GM23338 (cell line): ENCODE data around the gene ABR. TPM values are rescaled to one million over a fixed set of nuclear protein-coding genes. Genes with fewer than 3 reads are reported as not detected.

ENCODE experiments used
- ATAC-seq: fragments of 200-7000 bp; cut with Tn5 transposase; 3 replicates; pipeline ENCODE4 v1.9.1; 2020
- DNase-seq: peaks from one replicate; pipeline ENCODE4 v3.0.0-alpha.2; 2015; ENCODE audit warnings: low spot score
- H2AFZ ChIP-seq: fragments of 200-600 bp; sonication (generic); 2 replicates; pipeline ENCODE4 v1.8.0; 2016; ENCODE audit warnings: antibody characterized with exemption, mild to moderate bottlenecking, moderate library complexity
- H3F3A ChIP-seq: fragments of 200-600 bp; sonication (generic); replicated peaks from 2 replicates; pipeline ENCODE4 v1.8.0; 2017; ENCODE audit warnings: antibody characterized with exemption, mixed run types, low read depth
- H3K27ac ChIP-seq: fragments of 200-600 bp; sonication (generic); 2 replicates; pipeline ENCODE4 v1.6.1; 2016; ENCODE audit warnings: low read depth
- H3K27me3 ChIP-seq: fragments of 200-600 bp; sonication (generic); 2 replicates; pipeline ENCODE4 v1.8.0; 2016; ENCODE audit warnings: mild to moderate bottlenecking, mixed run types, moderate library complexity; ENCODE audit not compliant: insufficient read depth
- H3K36me3 ChIP-seq: fragments of 200-600 bp; sonication (generic); 2 replicates; pipeline ENCODE4 v1.8.0; 2016; ENCODE audit warnings: mild to moderate bottlenecking; ENCODE audit not compliant: insufficient read depth
- H3K4me1 ChIP-seq: fragments of 200-600 bp; sonication (generic); 2 replicates; pipeline ENCODE4 v1.8.0; 2016; ENCODE audit warnings: mild to moderate bottlenecking, moderate library complexity; ENCODE audit not compliant: insufficient read depth
- H3K4me2 ChIP-seq: fragments of 200-600 bp; sonication (generic); 2 replicates; pipeline ENCODE4 v1.7.1; 2017; ENCODE audit warnings: mixed run types
- H3K4me3 ChIP-seq: fragments of 200-600 bp; sonication (generic); 2 replicates; pipeline ENCODE4 v1.6.1; 2016; ENCODE audit warnings: mixed run types
- H3K79me2 ChIP-seq: fragments of 200-600 bp; sonication (generic); replicated peaks from 2 replicates; pipeline ENCODE4 v1.8.0; 2017; ENCODE audit warnings: mild to moderate bottlenecking; ENCODE audit not compliant: insufficient read depth
- H3K9me2 ChIP-seq: fragments of 200-600 bp; sonication (generic); 2 replicates; pipeline ENCODE4 v1.8.0; 2017; ENCODE audit not compliant: insufficient read depth
- H4K20me1 ChIP-seq: fragments of 200-600 bp; sonication (generic); replicated peaks from 2 replicates; pipeline ENCODE4 v1.8.0; 2017; ENCODE audit warnings: mild to moderate bottlenecking; ENCODE audit not compliant: insufficient read depth
- H3K27ac Mint-ChIP-seq: 2 replicates; pipeline ENCODE4 v1.8.0; 2020; ENCODE audit warnings: inconsistent platforms, mild to moderate bottlenecking, moderate library complexity, mixed read lengths
- H3K27me3 Mint-ChIP-seq: 3 replicates; pipeline ENCODE4 v1.8.0; 2022; ENCODE audit warnings: low read depth, mild to moderate bottlenecking, moderate library complexity, mixed read lengths, inconsistent platforms; ENCODE audit not compliant: insufficient read depth, poor library complexity
- H3K36me3 Mint-ChIP-seq: 3 replicates; pipeline ENCODE4 v1.8.0; 2021; ENCODE audit warnings: low read depth, mild to moderate bottlenecking, inconsistent platforms, moderate library complexity, mixed read lengths
- H3K4me1 Mint-ChIP-seq: 3 replicates; pipeline ENCODE4 v1.8.0; 2020; ENCODE audit warnings: mild to moderate bottlenecking, inconsistent platforms, mixed read lengths
- H3K4me3 Mint-ChIP-seq: 3 replicates; pipeline ENCODE4 v1.8.0; 2021; ENCODE audit warnings: moderate library complexity, mild to moderate bottlenecking, inconsistent platforms, mixed read lengths
- H3K9me3 Mint-ChIP-seq: 3 replicates; pipeline ENCODE4 v1.8.0; 2020; ENCODE audit warnings: moderate library complexity, mild to moderate bottlenecking, inconsistent platforms, mixed read lengths
- CTCF ChIP-seq, 2 experiments: fragments of 200-600 bp in 1 of 2; sonication (generic) in 1 of 2; conservative IDR thresholded peaks; 2 replicates each; pipeline versions ENCODE4 v1.5.1 to v1.6.1; 2016 to 2017; ENCODE audit warnings: antibody characterized with exemption in 2 of 2, low read depth in 2 of 2, mild to moderate bottlenecking in 2 of 2, moderate library complexity in 1 of 2
- ETS1 ChIP-seq: IDR thresholded peaks from 2 replicates; pipeline ENCODE4 v1.6.1; 2016; ENCODE audit warnings: antibody characterized with exemption
- EZH2 ChIP-seq: fragments of 200-600 bp; sonication (generic); IDR thresholded peaks from one replicate; pipeline ENCODE4 v1.8.0; 2017; ENCODE audit warnings: antibody characterized with exemption, mild to moderate bottlenecking, low read depth; ENCODE audit not compliant: unreplicated experiment
- POLR2AphosphoS5 ChIP-seq: IDR thresholded peaks from 2 replicates; pipeline ENCODE4 v1.6.1; 2016; ENCODE audit warnings: antibody characterized with exemption, low read depth
- REST ChIP-seq: IDR thresholded peaks from one replicate; pipeline ENCODE4 v1.6.1; 2018; ENCODE audit warnings: antibody characterized with exemption; ENCODE audit not compliant: unreplicated experiment
- STAT1 ChIP-seq: IDR thresholded peaks from one replicate; pipeline ENCODE4 v1.6.1; 2016; ENCODE audit warnings: antibody characterized with exemption; ENCODE audit not compliant: unreplicated experiment
- polyA plus RNA-seq: library from polyadenylated mRNA; unstranded; fragments of >200 nt; fragmentation: Nextera tagmentation; extraction: Ambion mirVana; gene quantifications from 2 replicates; pipeline ENCODE4 v1.2.1, GENCODE V29; 2016
- total RNA-seq: library from RNA; depleted of rRNA; stranded (reverse); fragments of >200 nt; shearing (Covaris generic); gene quantifications from 2 replicates; pipeline ENCODE4 v1.2.3, GENCODE V29; 2014

The ABR gene
- total and polyA plus RNA-seq, 2 experiments from 2014 or later = 15.0 to 27.7 TPM

GRCh38 chr17:1125788-1126145 is 54.0 kb downstream of the ABR start (continued):
- TF ChIP-seq CTCF (conservative IDR thresholded peaks at IDR 0.05; ENCODE audit: low read depth in 2 of 2) = no peak
- no peak for TF ChIP-seq STAT1
- TF ChIP-seq EZH2 = no peak
- no peak for TF ChIP-seq POLR2AphosphoS5
- no peak for TF ChIP-seq REST

DNA sequence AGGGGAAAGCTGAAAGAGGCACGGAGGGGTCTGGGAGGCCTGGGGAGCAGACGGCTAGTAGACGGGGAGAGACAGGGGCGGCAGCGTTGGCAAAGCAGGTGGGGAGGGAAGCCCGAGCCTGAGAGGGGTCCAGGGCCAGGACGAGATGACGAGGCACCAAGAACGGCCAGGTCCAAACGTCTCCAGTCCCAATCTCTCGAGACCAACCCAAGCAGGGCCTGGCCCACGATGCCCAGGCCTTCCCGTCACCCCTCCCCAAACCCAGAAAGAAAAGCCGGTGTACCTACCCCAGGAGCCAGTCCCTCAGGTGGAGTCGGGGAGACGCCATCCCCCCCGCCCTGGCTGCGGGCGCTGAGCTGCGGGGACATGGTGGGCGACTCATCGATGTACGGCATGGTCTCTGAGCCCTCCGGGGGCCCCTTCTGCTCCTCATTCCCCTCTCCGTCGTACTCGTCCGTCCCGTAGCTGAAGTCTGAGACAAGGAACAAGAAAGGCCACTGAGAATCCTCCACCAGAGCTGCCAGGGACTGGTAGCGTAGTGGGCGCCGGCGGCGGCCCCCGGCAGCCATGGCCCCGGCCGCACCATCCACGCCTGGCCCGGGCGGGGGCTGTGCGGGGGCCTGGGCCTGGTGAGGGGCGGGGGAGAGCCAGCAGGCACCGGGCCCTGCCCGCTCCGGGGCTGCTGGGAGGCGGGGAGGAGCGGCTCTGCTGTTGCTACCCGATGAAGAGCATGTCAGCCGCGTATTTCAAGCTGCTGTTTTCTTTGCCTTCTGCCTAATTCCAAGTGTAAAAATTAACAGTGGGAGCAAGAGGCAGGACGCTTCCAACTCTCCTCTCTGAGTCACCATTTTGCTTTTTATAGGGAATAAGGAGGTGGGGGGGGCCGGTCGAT is 54.6 kb downstream of the ABR start:
- DNase-seq (no peak), ATAC-seq (no peak)
- 0 out of 2 replicates have a peak, but pooled peaks cover 9% of the 10 kb centered on the region for H3K4me1 ChIP-seq
- H3K27me3 ChIP-seq = no peaks in the 10 kb centered on the region
- H3K9me3 Mint-ChIP-seq = no peaks in the 10 kb centered on the region; the same call in 2 of the 3 replicates
- H3F3A ChIP-seq = 0 out of 2 replicates have a peak, but pooled peaks cover 4% of the 10 kb centered on the region
- no peaks in the 10 kb centered on the region; the same call in 1 of the 2 replicates for H4K20me1 ChIP-seq
- H3K9me2 ChIP-seq = no peaks in the 10 kb centered on the region
- no peak overlapping the region; the same call in 1 of the 2 replicates for H3K27ac Mint-ChIP-seq
- peaks cover 10% of the 10 kb centered on the region; the same call in 2 of the 3 replicates for H3K36me3 Mint-ChIP-seq
- peaks cover 12% of the 10 kb centered on the region for H3K4me1 Mint-ChIP-seq
- H3K79me2 ChIP-seq = no peaks in the 10 kb centered on the region
- no peak overlapping the region for H2AFZ ChIP-seq
- no peak for TF ChIP-seq ETS1
- H3K27me3 Mint-ChIP-seq = peaks cover 5% of the 10 kb centered on the region
- H3K4me3 Mint-ChIP-seq = no peak overlapping the region
- no peak overlapping the region for H3K4me3 ChIP-seq
- no peaks in the 10 kb centered on the region for H3K36me3 ChIP-seq
- no peak overlapping the region for H3K27ac ChIP-seq
- no peak overlapping the region for H3K4me2 ChIP-seq
